Sigmoid colon (tissue), 7 donors: ENCODE results near the gene S100A6. TPM values are rescaled to one million over a fixed set of nuclear protein-coding genes. Genes with fewer than 3 reads are reported as not detected.

ENCODE experiments used
- DNase-seq: peaks from one replicate; pipeline ENCODE4 v3.0.0-alpha.2; 2019
- H3K27ac ChIP-seq, 4 donors: fragments of 200-600 bp; sonication (generic); one replicate each; pipeline ENCODE4 v1.5.1; 2016 to 2019; ENCODE audit warnings: mild to moderate bottlenecking in 1 of 4
- H3K27me3 ChIP-seq, 3 donors: fragments of 200-600 bp; sonication (generic); one replicate each; pipeline ENCODE4 v1.5.1; 2019; ENCODE audit warnings: mild to moderate bottlenecking in 1 of 3
- H3K36me3 ChIP-seq, 4 donors: fragments of 200-600 bp; sonication (generic); one replicate each; pipeline ENCODE4 v1.5.1; 2016 to 2019
- H3K4me1 ChIP-seq, 4 donors: fragments of 200-600 bp; sonication (generic); one replicate each; pipeline ENCODE4 v1.5.1; 2017 to 2019
- H3K4me3 ChIP-seq, 4 donors: fragments of 200-600 bp; sonication (generic); one replicate each; pipeline ENCODE4 v1.5.1; 2017 to 2019; ENCODE audit warnings: mild to moderate bottlenecking in 2 of 4, moderate library complexity in 1 of 4
- H3K9me3 ChIP-seq, 4 donors: fragments of 200-600 bp in 3 of 4; sonication (generic) in 3 of 4; one replicate each; pipeline versions ENCODE4 v1.5.1 to v1.6.1; 2013 to 2019
- CTCF ChIP-seq, 4 experiments: fragments of 450-650 bp in 3 of 4; fragments of 200-600 bp in 1 of 4; IDR thresholded peaks; one replicate each; pipeline ENCODE4 v1.5.1; 2016 to 2019; ENCODE audit warnings: antibody characterized with exemption in 4 of 4, mild to moderate bottlenecking in 3 of 4, moderate library complexity in 2 of 4
- EP300 ChIP-seq, 4 donors: sonication (generic); formaldehyde crosslinking; IDR thresholded peaks; one replicate each; pipeline ENCODE4 v1.6.1; 2017; ENCODE audit warnings: antibody characterized with exemption in 4 of 4
- POLR2A ChIP-seq, 2 donors: fragments of 450-650 bp; IDR thresholded peaks; one replicate each; pipeline ENCODE4 v1.6.1; 2016; ENCODE audit warnings: antibody characterized with exemption in 2 of 2, mild to moderate bottlenecking in 2 of 2, moderate library complexity in 2 of 2
- POLR2AphosphoS5 ChIP-seq, 4 donors: sonication (generic); formaldehyde crosslinking; IDR thresholded peaks; one replicate each; pipeline ENCODE4 v1.6.1; 2017; ENCODE audit warnings: antibody characterized with exemption in 4 of 4
- WGBS, 2 donors: extraction: QIAGEN DNeasy Blood & Tissue Kit; methylation state at CpG; one replicate each; pipeline ENCODE4 v1.1.7; 2013; 5-methylcytosine and 5-hydroxymethylcytosine counted together
- intact Hi-C: fragments of 100-400 bp; cut with DNase I; formaldehyde crosslinking; loops from one replicate; pipeline ENCODE4 v1.15.1; 2023
- polyA plus RNA-seq, 3 donors: library from polyadenylated mRNA; stranded (reverse); fragments of 200-250 nt; gene quantifications; one replicate each; pipeline ENCODE4 v1.2.3, GENCODE V29; 2013
- total RNA-seq, 4 donors: library from RNA; depleted of rRNA; stranded (reverse); fragments of >200 nt; gene quantifications; one replicate each; pipeline ENCODE4 v1.1.0, GENCODE V29; 2016
- donor health status: healthy with polysubstance abuse.
- donor health status: Bipolar disorder and iron deficiency.
- donor health status: healthy.

S100A6 gene
- total and polyA plus RNA-seq, 7 donors = 445 to 7,223 (median 1,159) TPM

GRCh38 chr1:153572569-153573015 lies 36.8 kb upstream of the S100A6 start:
- intact Hi-C loops = loop anchor here (1.0 to 5.0 kb wide), 5 partner anchors 44 to 200 kb away; partner anchors contain the start of genes INTS3, S100A14 and SNAPIN
- H3K4me3 ChIP-seq = no peak overlapping the region

DNA sequence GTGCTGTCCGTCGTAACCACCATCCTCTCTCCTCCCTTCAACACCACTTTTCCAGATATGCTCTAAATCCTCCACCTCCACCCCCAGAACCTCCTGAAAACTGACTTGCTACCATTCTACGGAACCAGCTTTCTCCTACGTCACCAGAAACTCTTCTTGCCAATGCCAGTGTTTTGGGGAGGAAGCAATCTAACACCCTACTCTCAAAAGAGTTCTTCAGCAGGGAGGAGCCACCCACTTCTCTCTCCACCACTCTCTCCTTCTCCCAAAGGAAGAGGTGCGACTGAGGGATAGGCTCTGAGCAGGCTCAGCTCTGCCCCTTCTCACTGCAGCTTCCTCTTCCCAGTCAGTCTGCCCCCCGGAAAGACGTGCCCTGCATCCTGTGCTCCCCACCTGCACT lies 35.9 kb upstream of the S100A6 start:
- TF ChIP-seq POLR2AphosphoS5 (IDR thresholded peaks at IDR 0.05) (no peak), CTCF (IDR thresholded peaks at IDR 0.05) (no peak), EP300 (IDR thresholded peaks at IDR 0.05) (no peak), POLR2A (IDR thresholded peaks at IDR 0.05) (no peak)
- H3K27ac ChIP-seq = peak overlapping the region in 2 of 4 donors; percentile 57 to 68
- intact Hi-C loops = loop anchor here (1.0 to 5.0 kb wide), 5 partner anchors 45 to 201 kb away; partner anchors contain the start of genes INTS3, S100A14 and SNAPIN
- no peaks in the 10 kb centered on the region for H3K36me3 ChIP-seq
- H3K4me1 ChIP-seq = peaks cover 0 to 37% (median 31%) of the 10 kb centered on the region in 4 donors
- 78 to 83% methylated on average over 7 of the region's 7 CpGs for WGBS, 2 donors
- H3K9me3 ChIP-seq = no peaks in the 10 kb centered on the region
- DNase-seq = no peak
- H3K4me3 ChIP-seq = no peak overlapping the region
- no peaks in the 10 kb centered on the region for H3K27me3 ChIP-seq

More at GRCh38 chr1:153572569-153573015, 36.8 kb upstream of the S100A6 start:
- DNase-seq = peak; percentile 91
- no peaks in the 10 kb centered on the region for H3K9me3 ChIP-seq
- TF ChIP-seq POLR2A (IDR thresholded peaks at IDR 0.05) (no peak), EP300 (IDR thresholded peaks at IDR 0.05) (no peak), CTCF (IDR thresholded peaks at IDR 0.05) (peak; percentile 64 to 89 (median 84)), POLR2AphosphoS5 (IDR thresholded peaks at IDR 0.05) (peak in 3 of 4 donors; percentile 12 to 56 (median 55))
- H3K27ac ChIP-seq = peak overlapping the region; percentile 57 to 68 (median 62)
- H3K36me3 ChIP-seq = no peaks in the 10 kb centered on the region
- 7 to 14% methylated on average over 3 of the region's 3 CpGs for WGBS, 2 donors
- peaks cover 0 to 28% (median 22%) of the 10 kb centered on the region in 4 donors for H3K4me1 ChIP-seq
- H3K27me3 ChIP-seq = no peaks in the 10 kb centered on the region

GRCh38 chr1:153570874-153571273 lies 35.1 kb upstream of the S100A6 start:
- H3K27ac ChIP-seq = no peak overlapping the region

DNA sequence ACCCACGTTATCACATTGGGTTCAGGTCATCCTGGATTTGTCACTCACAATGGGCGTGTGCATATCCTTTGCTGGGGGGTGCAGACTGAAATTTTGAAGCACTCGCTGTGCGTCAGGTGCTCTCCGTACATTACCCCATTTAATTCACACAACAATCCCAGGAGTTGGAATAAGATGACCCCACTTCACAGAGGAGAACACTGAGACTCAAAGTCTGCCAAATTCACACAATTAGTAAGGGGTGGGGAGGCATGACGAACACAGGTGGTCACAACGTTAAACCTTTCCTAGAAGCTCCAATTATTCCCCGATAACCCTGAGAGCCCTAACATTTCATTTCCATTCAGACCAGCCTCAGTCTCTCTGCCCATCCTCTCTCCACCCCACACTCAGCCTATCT lies 33.7 kb upstream of the S100A6 start:
- intact Hi-C loops = no loop called here
- WGBS, 2 donors = 87 to 92% methylated on average over 8 of the region's 8 CpGs
- no peaks in the 10 kb centered on the region for H3K27me3 ChIP-seq

More at GRCh38 chr1:153570874-153571273, 35.1 kb upstream of the S100A6 start:
- Histone ChIP-seq H3K36me3 (no peaks in the 10 kb centered on the region), H3K9me3 (no peaks in the 10 kb centered on the region), H3K4me1 (peaks cover 0 to 45% (median 39%) of the 10 kb centered on the region in 4 donors), H3K27me3 (no peaks in the 10 kb centered on the region), H3K4me3 (no peak overlapping the region)
- DNase-seq = no peak
- intact Hi-C loops = loop anchor here (5.0 kb wide), 2 partner anchors 86 to 156 kb away; partner anchors contain the start of genes INTS3 and SNAPIN
- WGBS, 2 donors = 29 to 71% methylated on average over 5 of the region's 5 CpGs
- TF ChIP-seq CTCF (IDR thresholded peaks at IDR 0.05) = no peak
- no peak for TF ChIP-seq POLR2AphosphoS5 (IDR thresholded peaks at IDR 0.05)
- TF ChIP-seq POLR2A (IDR thresholded peaks at IDR 0.05) = no peak
- no peak for TF ChIP-seq EP300 (IDR thresholded peaks at IDR 0.05)

More for the DNA sequence above, 33.7 kb upstream of the S100A6 start:
- no peak overlapping the region for H3K27ac ChIP-seq
- H3K9me3 ChIP-seq = no peaks in the 10 kb centered on the region
- H3K4me1 ChIP-seq = peaks cover 0 to 53% (median 46%) of the 10 kb centered on the region in 4 donors
- no peaks in the 10 kb centered on the region for H3K36me3 ChIP-seq
- H3K4me3 ChIP-seq = no peak overlapping the region
- TF ChIP-seq CTCF (IDR thresholded peaks at IDR 0.05) = no peak
- no peak for TF ChIP-seq POLR2A (IDR thresholded peaks at IDR 0.05)
- TF ChIP-seq EP300 (IDR thresholded peaks at IDR 0.05) = no peak
- no peak for TF ChIP-seq POLR2AphosphoS5 (IDR thresholded peaks at IDR 0.05)
- no peak for DNase-seq
